Upper lobe of right lung (tissue), 1 donor: ENCODE data around the gene COPB1. TPM values are rescaled to one million over a fixed set of nuclear protein-coding genes. Genes with fewer than 3 reads are reported as not detected.

Experiments used
- ATAC-seq: fragments of 200-7000 bp; cut with Tn5 transposase; one replicate; pipeline ENCODE4 v1.9.1; 2020; ENCODE audit warnings: mild to moderate bottlenecking, moderate library complexity
- DNase-seq: peaks from one replicate; pipeline ENCODE4 v3.0.0-alpha.2; 2020
- H3K27ac ChIP-seq: fragments of 200-600 bp; one replicate; pipeline ENCODE4 v1.8.0; 2022
- H3K27me3 ChIP-seq: fragments of 200-600 bp; one replicate; pipeline ENCODE4 v1.8.0; 2022; ENCODE audit warnings: mild to moderate bottlenecking
- H3K36me3 ChIP-seq: fragments of 200-600 bp; one replicate; pipeline ENCODE4 v1.8.0; 2022
- H3K4me1 ChIP-seq: fragments of 200-600 bp; one replicate; pipeline ENCODE4 v1.8.0; 2022
- H3K4me3 ChIP-seq: fragments of 200-600 bp; one replicate; pipeline ENCODE4 v1.8.0; 2022; ENCODE audit warnings: mild to moderate bottlenecking
- H3K9me3 ChIP-seq: fragments of 200-600 bp; one replicate; pipeline ENCODE4 v1.8.0; 2022
- CTCF ChIP-seq: fragments of 200-600 bp; IDR thresholded peaks from one replicate; pipeline ENCODE4 v1.8.0; 2022; ENCODE audit warnings: antibody characterized with exemption
- intact Hi-C: fragments of 100-400 bp; cut with DNase I; formaldehyde crosslinking; loops from one replicate; pipeline ENCODE4 v1.11.0; 2022
- total RNA-seq: library from RNA; stranded (reverse); fragmentation: NEBNext Ultra II Directional; extraction: Animal tissue kit (Norgen Biotek cat#: 25700); gene quantifications from one replicate; pipeline ENCODE4 v1.2.1, GENCODE V29; 2021
- donor health status: DM: no; HTN: yes; CAD: no; lungs with severe emphysema.

COPB1 gene
- total RNA-seq, 1 donor from 2014 or later: 84.5 TPM

GRCh38 chr11:14520747-14521151 lies 21.1 kb upstream of the COPB1 start:
- H3K9me3 ChIP-seq: no peaks in the 10 kb centered on the region
- H3K27ac ChIP-seq: peak overlapping the region; percentile 89
- ATAC-seq (no peak), DNase-seq (no peak)
- no peak for TF ChIP-seq CTCF
- H3K4me3 ChIP-seq: peak overlapping the region; percentile 71
- intact Hi-C loops: no loop called here
- H3K27me3 ChIP-seq: no peaks in the 10 kb centered on the region
- peaks cover 26% of the 10 kb centered on the region for H3K36me3 ChIP-seq
- H3K4me1 ChIP-seq: peaks cover 14% of the 10 kb centered on the region

GRCh38 chr11:14519917-14520746 lies 20.5 kb upstream of the COPB1 start, which contains the start of gene PSMA1:
Gene PSMA1 (minus strand): TSS chr11:14520386. CDS start chr11:14520299, 87 bp downstream.
- Histone ChIP-seq H3K4me3 (peak within 1 kb of the TSS; percentile 71), H3K27ac (peak within 1 kb of the TSS; percentile 89), H3K36me3 (peaks cover 33% of the 10 kb centered on the region), H3K27me3 (no peaks in the 10 kb centered on the region), H3K9me3 (no peaks in the 10 kb centered on the region), H3K4me1 (peaks cover 14% of the 10 kb centered on the region)
- peak; percentile 98 for ATAC-seq
- peak; percentile 46 for TF ChIP-seq CTCF
- intact Hi-C loops: no loop called here
- peak; percentile 98 for DNase-seq

- DNase-seq (no peak), ATAC-seq (peak; percentile 10)
- intact Hi-C loops: no loop called here
- H3K27me3 ChIP-seq: no peaks in the 10 kb centered on the region
- peak overlapping the region; percentile 71 for H3K4me3 ChIP-seq
- H3K9me3 ChIP-seq: no peaks in the 10 kb centered on the region
- peak overlapping the region; percentile 89 for H3K27ac ChIP-seq
- TF ChIP-seq CTCF: no peak
- peaks cover 14% of the 10 kb centered on the region for H3K4me1 ChIP-seq
- H3K36me3 ChIP-seq: peaks cover 38% of the 10 kb centered on the region
Measured at GRCh38 chr11:14519597-14519916, 19.9 kb upstream of the COPB1 start.

- peak overlapping the region; percentile 71 for H3K4me3 ChIP-seq
- H3K36me3 ChIP-seq: peaks cover 46% of the 10 kb centered on the region
- ATAC-seq: no peak
- no peaks in the 10 kb centered on the region for H3K9me3 ChIP-seq
- intact Hi-C loops: no loop called here
- no peak for TF ChIP-seq CTCF
- H3K27ac ChIP-seq: peak overlapping the region; percentile 89
- peaks cover 14% of the 10 kb centered on the region for H3K4me1 ChIP-seq
- no peaks in the 10 kb centered on the region for H3K27me3 ChIP-seq
- DNase-seq: no peak
Measured at GRCh38 chr11:14518820-14519219, 19.2 kb upstream of the COPB1 start.

- no peak for TF ChIP-seq CTCF
- peaks cover 8% of the 10 kb centered on the region for H3K4me1 ChIP-seq
- no peak overlapping the region for H3K4me3 ChIP-seq
- peaks cover 95% of the 10 kb centered on the region for H3K36me3 ChIP-seq
- no peaks in the 10 kb centered on the region for H3K9me3 ChIP-seq
- H3K27me3 ChIP-seq: no peaks in the 10 kb centered on the region
- no peak overlapping the region for H3K27ac ChIP-seq
- ATAC-seq (no peak), DNase-seq (no peak)
- intact Hi-C loops: no loop called here
Measured at GRCh38 chr11:14513800-14514199, 14.2 kb upstream of the COPB1 start.
